HEK293 (cell line): ENCODE data around the gene OR1E2.

ENCODE experiments used
- CTCF ChIA-PET: fragments of 350-600 bp; formaldehyde crosslinking; extraction: SDS; loops from one replicate; lab custom pipeline; 2021; ENCODE audit warnings: antibody characterized with exemption; lab: Yijun Ruan, JAX
- POLR2A ChIA-PET: fragments of 300-600 bp; formaldehyde crosslinking; extraction: SDS; loops from one replicate; lab custom pipeline; 2020; ENCODE audit warnings: antibody characterized with exemption, inconsistent platforms; lab: Yijun Ruan, JAX
- H3K27ac ChIP-seq: fragments of 200-500 bp; sonication (Bioruptor generic); 2 replicates; pipeline ENCODE4 v1.5.1; 2014; ENCODE audit warnings: low read depth, low read length, control low read depth, inconsistent platforms; ENCODE audit errors: extremely low read depth
- H3K36me3 ChIP-seq, 2 experiments: fragments of 200-500 bp in 1 of 2; sonication (Bioruptor generic) in 1 of 2; 1 replicate in 1 of 2; 2 replicates in 1 of 2; pipeline ENCODE4 v1.5.1; 2014 to 2017; ENCODE audit warnings: inconsistent platforms in 2 of 2, low read length in 2 of 2; ENCODE audit not compliant: control insufficient read depth in 2 of 2, insufficient read depth in 1 of 2
- H3K4me1 ChIP-seq: fragments of 200-500 bp; sonication (Bioruptor generic); 2 replicates; pipeline ENCODE4 v1.5.1; 2014; ENCODE audit warnings: mild to moderate bottlenecking, low read length, inconsistent platforms; ENCODE audit not compliant: control insufficient read depth, insufficient read depth
- H3K4me3 ChIP-seq: 2 replicates; pipeline ENCODE4 v1.5.1; 2011; ENCODE audit warnings: low read depth, mild to moderate bottlenecking, control low read depth, low read length, moderate library complexity
- H3K9me3 ChIP-seq: fragments of 200-500 bp; sonication (Bioruptor generic); 2 replicates; pipeline ENCODE4 v1.5.1; 2014; ENCODE audit warnings: low read depth, low read length, inconsistent platforms; ENCODE audit not compliant: control insufficient read depth, insufficient read depth
- RBAK ChIP-seq: fragments of 450-650 bp; formaldehyde crosslinking; IDR thresholded peaks from 2 replicates; pipeline ENCODE4 v1.5.1; 2016; ENCODE audit warnings: missing biosample characterization, missing genetic modification characterization
- REST ChIP-seq: fragments of 450-650 bp; formaldehyde crosslinking; IDR thresholded peaks from 2 replicates; pipeline ENCODE4 v1.5.1; 2016; ENCODE audit warnings: missing biosample characterization, missing genetic modification characterization
- ZBTB11 ChIP-seq: fragments of 450-650 bp; formaldehyde crosslinking; conservative IDR thresholded peaks from 2 replicates; pipeline ENCODE4 v1.5.1; 2016; ENCODE audit warnings: low read depth, missing biosample characterization, missing genetic modification characterization
- ZNF140 ChIP-seq: fragments of 450-650 bp; formaldehyde crosslinking; IDR thresholded peaks from 2 replicates; pipeline ENCODE4 v1.5.1; 2016; ENCODE audit warnings: missing biosample characterization, missing genetic modification characterization
- ZNF266 ChIP-seq: fragments of 450-650 bp; formaldehyde crosslinking; IDR thresholded peaks from 2 replicates; pipeline ENCODE4 v1.5.1; 2016; ENCODE audit warnings: missing biosample characterization, missing genetic modification characterization, low read depth
- ZNF292 ChIP-seq: fragments of 450-650 bp; formaldehyde crosslinking; IDR thresholded peaks from 2 replicates; pipeline ENCODE4 v1.5.1; 2016; ENCODE audit warnings: low read depth, missing biosample characterization, missing genetic modification characterization, borderline replicate concordance
- ZNF302 ChIP-seq: fragments of 450-650 bp; formaldehyde crosslinking; IDR thresholded peaks from 2 replicates; pipeline ENCODE4 v1.5.1; 2016; ENCODE audit warnings: missing biosample characterization, missing genetic modification characterization, low read depth
- ZNF341 ChIP-seq: fragments of 450-650 bp; formaldehyde crosslinking; IDR thresholded peaks from 2 replicates; pipeline ENCODE4; 2016; ENCODE audit warnings: low read depth, missing biosample characterization, missing genetic modification characterization
- ZNF394 ChIP-seq: fragments of 450-650 bp; formaldehyde crosslinking; IDR thresholded peaks from 2 replicates; pipeline ENCODE4 v1.5.1; 2016; ENCODE audit warnings: missing biosample characterization, missing genetic modification characterization, mild to moderate bottlenecking, moderate library complexity, borderline replicate concordance
- ZNF426 ChIP-seq: fragments of 450-650 bp; formaldehyde crosslinking; IDR thresholded peaks from 2 replicates; pipeline ENCODE4 v1.5.1; 2017; ENCODE audit warnings: missing biosample characterization, missing genetic modification characterization, mild to moderate bottlenecking, inconsistent platforms, moderate library complexity
- ZNF513 ChIP-seq: fragments of 450-650 bp; IDR thresholded peaks from 2 replicates; pipeline ENCODE4 v1.5.1; 2018; ENCODE audit warnings: missing biosample characterization, missing genetic modification characterization
- ZNF518A ChIP-seq: fragments of 450-650 bp; formaldehyde crosslinking; conservative IDR thresholded peaks from 2 replicates; pipeline ENCODE4 v1.5.1; 2016; ENCODE audit warnings: low read depth, missing biosample characterization, missing genetic modification characterization
- ZNF555 ChIP-seq: fragments of 450-650 bp; formaldehyde crosslinking; conservative IDR thresholded peaks from 2 replicates; pipeline ENCODE4 v1.5.1; 2017; ENCODE audit warnings: missing biosample characterization, mild to moderate bottlenecking, missing genetic modification characterization, inconsistent platforms
- ZNF560 ChIP-seq: fragments of 450-650 bp; formaldehyde crosslinking; IDR thresholded peaks from 2 replicates; pipeline ENCODE4 v1.5.1; 2017; ENCODE audit warnings: missing biosample characterization, missing genetic modification characterization, borderline replicate concordance
- ZNF664 ChIP-seq: fragments of 450-650 bp; formaldehyde crosslinking; IDR thresholded peaks from 2 replicates; pipeline ENCODE4 v1.5.1; 2016; ENCODE audit warnings: missing biosample characterization, missing genetic modification characterization
- ZSCAN16 ChIP-seq: fragments of 450-650 bp; formaldehyde crosslinking; IDR thresholded peaks from 2 replicates; pipeline ENCODE4 v1.5.1; 2016; ENCODE audit warnings: missing biosample characterization, missing genetic modification characterization
- ZSCAN23 ChIP-seq: fragments of 450-650 bp; formaldehyde crosslinking; IDR thresholded peaks from 2 replicates; pipeline ENCODE4 v1.5.1; 2016; ENCODE audit warnings: missing biosample characterization, missing genetic modification characterization

OR1E2 gene

GRCh38 chr17:3403856-3404255 is 29.8 kb downstream of the OR1E2 start (continued):
- TF ChIP-seq ZBTB11 (tag by site-specific recombination), result peak; percentile 65
- peak; percentile 54 for TF ChIP-seq ZNF555 (tag by site-specific recombination)
- TF ChIP-seq ZNF560 (tag by site-specific recombination), result 0 out of 2 replicates have a peak, but pooled peaks have one; percentile 28
- peak; percentile 71; the same call in 1 of the 2 replicates for TF ChIP-seq ZNF518A
- 0 out of 2 replicates have a peak, but pooled peaks have one; percentile 34 for TF ChIP-seq ZNF266
- TF ChIP-seq ZNF426, result peak; percentile 57
- 0 out of 2 replicates have a peak, but pooled peaks have one; percentile 54 for TF ChIP-seq ZNF292 (tag by site-specific recombination)
- TF ChIP-seq ZNF140 (tag by site-specific recombination), result peak; percentile 47; the same call in 1 of the 2 replicates
- peak; percentile 69; the same call in 1 of the 2 replicates for TF ChIP-seq ZNF394 (tag by site-specific recombination)
- TF ChIP-seq, all 188 proteins: peak for 13; not testable (repeated sequence) for 175

- Histone ChIP-seq H3K27ac (no peak overlapping the region), H3K36me3 (no peaks in the 10 kb centered on the region), H3K4me1 (no peaks in the 10 kb centered on the region), H3K4me3 (no peak overlapping the region), H3K9me3 (no peaks in the 10 kb centered on the region)
- ChIA-PET CTCF (no interaction called here), POLR2A (no interaction called here)
- TF ChIP-seq ZSCAN23 (no peak), ZNF664 (tag by site-specific recombination) (no peak), ZNF266 (no peak), ZNF513 (tag by site-specific recombination) (no peak), ZNF341 (tag by site-specific recombination) (no peak), REST (tag by site-specific recombination) (no peak), ZSCAN16 (tag by site-specific recombination) (no peak), ZNF302 (tag by site-specific recombination) (no peak), RBAK (tag by site-specific recombination) (no peak)
These were observed 31.9 kb downstream of the OR1E2 start for GRCh38 chr17:3401786-3402185.
